C4-2B (cell line): ENCODE measurements around the gene XPO1.

Source experiments
- ZFX ChIP-seq: fragments of 450-650 bp; IDR thresholded peaks from 2 replicates; pipeline ENCODE4 v1.6.1; 2017
- TF ChIP-seq, protein P1 (sequence below): fragments of 450-650 bp; conservative IDR thresholded peaks from 2 replicates; pipeline ENCODE4 v1.5.1; 2017; ENCODE audit warnings: mild to moderate bottlenecking

GRCh38 chr2:61530749-61531148, 7.4 kb downstream of the XPO1 start:
- TF ChIP-seq, protein P1, sequence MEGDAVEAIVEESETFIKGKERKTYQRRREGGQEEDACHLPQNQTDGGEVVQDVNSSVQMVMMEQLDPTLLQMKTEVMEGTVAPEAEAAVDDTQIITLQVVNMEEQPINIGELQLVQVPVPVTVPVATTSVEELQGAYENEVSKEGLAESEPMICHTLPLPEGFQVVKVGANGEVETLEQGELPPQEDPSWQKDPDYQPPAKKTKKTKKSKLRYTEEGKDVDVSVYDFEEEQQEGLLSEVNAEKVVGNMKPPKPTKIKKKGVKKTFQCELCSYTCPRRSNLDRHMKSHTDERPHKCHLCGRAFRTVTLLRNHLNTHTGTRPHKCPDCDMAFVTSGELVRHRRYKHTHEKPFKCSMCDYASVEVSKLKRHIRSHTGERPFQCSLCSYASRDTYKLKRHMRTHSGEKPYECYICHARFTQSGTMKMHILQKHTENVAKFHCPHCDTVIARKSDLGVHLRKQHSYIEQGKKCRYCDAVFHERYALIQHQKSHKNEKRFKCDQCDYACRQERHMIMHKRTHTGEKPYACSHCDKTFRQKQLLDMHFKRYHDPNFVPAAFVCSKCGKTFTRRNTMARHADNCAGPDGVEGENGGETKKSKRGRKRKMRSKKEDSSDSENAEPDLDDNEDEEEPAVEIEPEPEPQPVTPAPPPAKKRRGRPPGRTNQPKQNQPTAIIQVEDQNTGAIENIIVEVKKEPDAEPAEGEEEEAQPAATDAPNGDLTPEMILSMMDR: no peak
- no peak for TF ChIP-seq ZFX
